H1 (cell line): ENCODE results near the gene HES2. TPM values are rescaled to one million over a fixed set of nuclear protein-coding genes. Genes with fewer than 3 reads are reported as not detected.

ENCODE experiments used
- CTCF ChIA-PET: fragments of 300-600 bp; sonication (Branson Sonifier 250); formaldehyde crosslinking; loops from one replicate; lab custom pipeline; 2021; ENCODE audit not compliant: partially characterized antibody; lab: Charles Lee
- POLR2A ChIA-PET: fragments of 300-600 bp; sonication (Branson Sonifier 250); formaldehyde crosslinking; loops from one replicate; lab custom pipeline; 2021; ENCODE audit warnings: inconsistent platforms; ENCODE audit not compliant: partially characterized antibody; lab: Charles Lee
- DNase-seq, 2 experiments: peaks; one replicate each; pipeline versions ENCODE4 v3.0.0 to v3.0.0-alpha.2; 2010 to 2022; ENCODE audit warnings: low spot score in 2 of 2, low read depth in 1 of 2, mixed read lengths in 1 of 2
- FAIRE-seq: peaks from 2 replicates; lab custom pipeline; 2011; peaks lifted over from hg19 to GRCh38; lab: Jason Lieb, UNC
- H2AFZ ChIP-seq: 2 replicates; pipeline ENCODE4 v1.8.1; 2012; ENCODE audit warnings: low read length, inconsistent platforms
- H2AK5ac ChIP-seq: 2 replicates; pipeline ENCODE4 v1.6.1; 2013; ENCODE audit warnings: low read depth, low read length
- H2BK120ac ChIP-seq: replicated peaks from 2 replicates; pipeline ENCODE3; 2013; ENCODE audit warnings: low read depth, low read length, inconsistent platforms
- H2BK12ac ChIP-seq: 2 replicates; pipeline ENCODE4 v1.6.1; 2013; ENCODE audit warnings: low read depth, low read length
- H2BK15ac ChIP-seq: 2 replicates; pipeline ENCODE4 v1.6.1; 2013; ENCODE audit warnings: low read length
- H2BK20ac ChIP-seq: 2 replicates; pipeline ENCODE4 v1.6.1; 2013; ENCODE audit warnings: low read length
- H2BK5ac ChIP-seq: 2 replicates; pipeline ENCODE4 v1.6.1; 2013; ENCODE audit warnings: low read depth, low read length
- H3K14ac ChIP-seq: 2 replicates; pipeline ENCODE4 v1.6.1; 2013; ENCODE audit warnings: inconsistent platforms; ENCODE audit not compliant: insufficient read length
- H3K18ac ChIP-seq: 2 replicates; pipeline ENCODE4 v1.6.1; 2013; ENCODE audit warnings: low read length; ENCODE audit errors: extremely low read depth
- H3K23ac ChIP-seq: 2 replicates; pipeline ENCODE4 v1.6.1; 2013; ENCODE audit warnings: inconsistent platforms; ENCODE audit not compliant: insufficient read length
- H3K23me2 ChIP-seq: 2 replicates; pipeline ENCODE4 v1.6.1; 2013; ENCODE audit warnings: low read depth, low read length
- H3K27ac ChIP-seq: 2 replicates; pipeline ENCODE4 v1.6.1; 2011; ENCODE audit warnings: low read depth, low read length, inconsistent platforms
- H3K27me3 ChIP-seq, 4 experiments: replicated peaks in 1 of 4; 1 replicate in 1 of 4; 2 replicates in 3 of 4; pipeline versions ENCODE4 v1.6.1 to v1.8.1; 2011 to 2013; ENCODE audit warnings: low read length in 3 of 4, mild to moderate bottlenecking in 3 of 4, inconsistent platforms in 2 of 4, mixed read lengths in 2 of 4, moderate library complexity in 1 of 4; ENCODE audit not compliant: control insufficient read depth in 3 of 4, insufficient read depth in 3 of 4; ENCODE audit errors: extremely low read depth in 1 of 4
- H3K36me3 ChIP-seq, 4 experiments: 2 replicates each; pipeline versions ENCODE4 v1.6.1 to v1.8.1; 2011 to 2013; ENCODE audit warnings: mild to moderate bottlenecking in 4 of 4, low read length in 3 of 4, moderate library complexity in 2 of 4, control low read depth in 1 of 4, inconsistent platforms in 1 of 4; ENCODE audit not compliant: insufficient read depth in 4 of 4, control insufficient read depth in 2 of 4
- H3K4ac ChIP-seq: replicated peaks from 2 replicates; pipeline ENCODE3; 2013; ENCODE audit warnings: low read length, low read depth, mixed read lengths, inconsistent platforms; ENCODE audit not compliant: insufficient read length
- H3K4me1 ChIP-seq, 4 experiments: replicated peaks in 1 of 4; 1 replicate in 1 of 4; 2 replicates in 3 of 4; pipeline versions ENCODE4 v1.6.1 to v1.8.1; 2011 to 2013; ENCODE audit warnings: low read length in 3 of 4, inconsistent platforms in 2 of 4, mixed read lengths in 1 of 4; ENCODE audit not compliant: insufficient read depth in 4 of 4, control insufficient read depth in 3 of 4
- H3K4me2 ChIP-seq, 2 experiments: 2 replicates each; pipeline versions ENCODE4 v1.6.1 to v1.8.1; 2011 to 2013; ENCODE audit warnings: low read depth in 2 of 2, low read length in 2 of 2, control low read depth in 1 of 2, inconsistent platforms in 1 of 2, mild to moderate bottlenecking in 1 of 2; ENCODE audit not compliant: insufficient read depth in 1 of 2
- H3K4me3 ChIP-seq, 4 experiments: fragments of 200-600, 300-600 bp in 1 of 4; sonication (generic), shearing (Covaris generic), sonication (Bioruptor Twin) in 1 of 4; 2 replicates each; pipeline versions ENCODE4 v1.5.1 to v1.8.1; 2011 to 2016; ENCODE audit warnings: low read length in 4 of 4, low read depth in 3 of 4, control low read depth in 2 of 4, inconsistent platforms in 2 of 4, mild to moderate bottlenecking in 2 of 4, mixed read lengths in 1 of 4, moderate library complexity in 1 of 4; ENCODE audit not compliant: insufficient read depth in 2 of 4; ENCODE audit errors: extremely low read depth in 1 of 4
- H3K56ac ChIP-seq: replicated peaks from 2 replicates; pipeline ENCODE3; 2013; ENCODE audit warnings: low read depth, mild to moderate bottlenecking, mixed read lengths, low read length, inconsistent platforms; ENCODE audit not compliant: insufficient read length
- H3K79me1 ChIP-seq: 2 replicates; pipeline ENCODE4 v1.6.1; 2013; ENCODE audit warnings: low read depth, low read length, control low read depth
- H3K79me2 ChIP-seq, 2 experiments: 2 replicates each; pipeline versions ENCODE4 v1.6.1 to v1.8.1; 2012 to 2013; ENCODE audit warnings: low read length in 2 of 2, mild to moderate bottlenecking in 2 of 2, inconsistent platforms in 1 of 2; ENCODE audit not compliant: insufficient read depth in 2 of 2, control insufficient read depth in 1 of 2
- H3K9ac ChIP-seq, 4 experiments: replicated peaks in 1 of 4; 1 replicate in 1 of 4; 2 replicates in 3 of 4; pipeline versions ENCODE4 v1.6.1 to v1.8.1; 2011 to 2013; ENCODE audit warnings: low read depth in 3 of 4, low read length in 3 of 4, control low read depth in 2 of 4, mild to moderate bottlenecking in 2 of 4, moderate library complexity in 2 of 4, inconsistent platforms in 1 of 4; ENCODE audit errors: extremely low read depth in 1 of 4
- H3K9me3 ChIP-seq, 2 experiments: 2 replicates each; pipeline versions ENCODE4 v1.6.1 to v1.8.1; 2012 to 2013; ENCODE audit warnings: mild to moderate bottlenecking in 2 of 2, moderate library complexity in 2 of 2, control low read depth in 1 of 2, inconsistent platforms in 1 of 2, low read depth in 1 of 2, low read length in 1 of 2, mixed read lengths in 1 of 2; ENCODE audit not compliant: insufficient read depth in 2 of 2
- H4K20me1 ChIP-seq, 2 experiments: replicated peaks in 1 of 2; 2 replicates each; pipeline versions ENCODE3 to v1.8.1; 2011 to 2013; ENCODE audit warnings: inconsistent platforms in 2 of 2, low read length in 2 of 2, mild to moderate bottlenecking in 1 of 2; ENCODE audit not compliant: insufficient read depth in 2 of 2, control insufficient read depth in 1 of 2
- H4K5ac ChIP-seq: 2 replicates; pipeline ENCODE4 v1.6.1; 2013; ENCODE audit warnings: low read length, low read depth, mixed read lengths, inconsistent platforms; ENCODE audit not compliant: insufficient read length
- H4K8ac ChIP-seq: 2 replicates; pipeline ENCODE4 v1.8.0; 2013; ENCODE audit warnings: mild to moderate bottlenecking, moderate library complexity, low read length, inconsistent platforms; ENCODE audit not compliant: insufficient read depth; ENCODE audit errors: extremely low read depth
- H4K91ac ChIP-seq: replicated peaks from 2 replicates; pipeline ENCODE3; 2013; ENCODE audit warnings: low read length, mixed read lengths, inconsistent platforms; ENCODE audit not compliant: insufficient read length
- BCL11A ChIP-seq, 2 experiments: IDR thresholded peaks; one replicate each; pipeline ENCODE4 v1.6.1; 2011; ENCODE audit warnings: low read depth in 2 of 2, low read length in 2 of 2, mild to moderate bottlenecking in 2 of 2
- CEBPB ChIP-seq: IDR thresholded peaks from 2 replicates; pipeline ENCODE4 v1.6.1; 2012; ENCODE audit warnings: low read depth, low read length
- CREB1 ChIP-seq: IDR thresholded peaks from 2 replicates; pipeline ENCODE4 v1.6.1; 2012; ENCODE audit warnings: inconsistent platforms
- KDM5A ChIP-seq: fragments of 200-600 bp; IDR thresholded peaks from 2 replicates; pipeline ENCODE4 v1.7.1; 2012; ENCODE audit warnings: mild to moderate bottlenecking, low read length, inconsistent platforms, mixed read lengths
- POU5F1 ChIP-seq: IDR thresholded peaks from 2 replicates; pipeline ENCODE4 v1.6.1; 2011; ENCODE audit warnings: low read depth, mild to moderate bottlenecking, low read length, moderate library complexity
- RNF2 ChIP-seq: fragments of 200-900, 300-1000 bp; sonication (generic); IDR thresholded peaks from 2 replicates; pipeline ENCODE4 v1.7.1; 2016; ENCODE audit warnings: borderline replicate concordance, low read depth, mild to moderate bottlenecking, antibody characterized with exemption, low read length; ENCODE audit not compliant: poor library complexity, severe bottlenecking; ENCODE audit errors: missing control alignments
- TEAD4 ChIP-seq: IDR thresholded peaks from 2 replicates; pipeline ENCODE4 v1.6.1; 2012; ENCODE audit warnings: low read depth, low read length, inconsistent platforms, mixed read lengths
- YY1 ChIP-seq: IDR thresholded peaks from 2 replicates; pipeline ENCODE4 v1.6.1; 2011; ENCODE audit warnings: low read depth, mild to moderate bottlenecking, low read length
- WGBS, 2 experiments: shearing (Covaris generic) in 1 of 2; methylation state at CpG; one replicate each; pipeline versions ENCODE4 v1.1.6 to v1.1.7; 2013 to 2015; ENCODE audit warnings: low lambda C conversion rate in 2 of 2, mixed read lengths in 2 of 2, inconsistent platforms in 1 of 2, low coverage in 1 of 2, missing lambda C conversion rate in 1 of 2; ENCODE audit not compliant: insufficient replicate concordance in 2 of 2, insufficient coverage in 1 of 2, insufficient read length in 1 of 2; ENCODE audit errors: extremely low coverage in 1 of 2, missing lambda C conversion rate in 1 of 2; 5-methylcytosine and 5-hydroxymethylcytosine counted together
- polyA plus RNA-seq, 7 experiments: library from polyadenylated mRNA; depleted of rRNA in 3 of 7; stranded (reverse) in 5 of 7; unstranded in 2 of 7; fragments of >200 nt in 5 of 7; fragments of 200-250 nt in 2 of 7; gene quantifications; 1 replicate in 5 of 7; 2 replicates in 1 of 7; 4 replicates in 1 of 7; pipeline versions ENCODE4 v1.2.1 to v1.2.3, GENCODE V29; 2011 to 2013; ENCODE audit warnings: missing spikeins in 2 of 7, mixed read lengths in 2 of 7
- total RNA-seq: library from RNA; stranded (reverse); fragmentation: NEBNext Ultra II Directional; extraction: Animal tissue kit (Norgen Biotek cat#: 25700); gene quantifications from 2 replicates; pipeline ENCODE4 v1.2.1, GENCODE V29; 2021
- TF ChIP-seq, protein P1 (sequence below): IDR thresholded peaks from 2 replicates; pipeline ENCODE4 v1.6.1; 2012; ENCODE audit warnings: low read length, inconsistent platforms

HES2 gene
- total and polyA plus RNA-seq, 2 of the 8 experiments (the other 6 are each of a cell fraction or from before 2014, with no cell fraction given): 0.15 to 0.53 TPM

DNA sequence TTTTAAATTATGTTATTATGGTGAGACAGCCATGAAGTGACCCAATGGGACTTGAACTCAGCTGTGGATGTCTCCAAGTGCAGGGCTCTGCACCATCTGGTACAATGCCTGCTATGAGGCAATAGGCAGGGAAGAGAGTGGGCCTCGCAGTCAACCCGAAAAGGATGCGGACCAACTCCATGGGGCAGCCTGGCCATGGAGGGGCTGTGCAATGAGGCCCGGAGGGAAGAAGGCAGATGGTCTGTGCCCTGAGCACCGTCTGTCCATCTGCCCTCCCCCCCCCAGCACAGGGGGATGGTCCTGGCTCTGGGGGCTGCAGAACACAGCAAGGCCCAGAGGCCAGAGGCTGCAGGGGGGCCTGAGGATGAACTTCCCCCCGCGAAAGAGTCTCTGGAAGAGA is 21.9 kb upstream of the HES2 start:
- Histone ChIP-seq H3K56ac (no peak overlapping the region), H3K79me1 (no peaks in the 10 kb centered on the region), H3K36me3 (no peaks in the 10 kb centered on the region), H3K23ac (no peak overlapping the region), H2BK15ac (no peak overlapping the region), H3K9ac (no peak overlapping the region), H4K5ac (no peak overlapping the region), H3K9me3 (no peaks in the 10 kb centered on the region), H3K14ac (no peak overlapping the region), H2BK120ac (no peak overlapping the region), H2BK12ac (no peak overlapping the region), H3K27ac (no peak overlapping the region), H3K4me1 (peaks cover 3 to 21% (median 9%) of the 10 kb centered on the region in 4 experiments), H4K91ac (no peak overlapping the region), H3K23me2 (peaks cover 3% of the 10 kb centered on the region; the same call in 1 of the 2 replicates), H2AFZ (no peak overlapping the region), H3K27me3 (peaks cover 0 to 20% (median 12%) of the 10 kb centered on the region in 4 experiments; a peak in 5 of 7 replicates), H2BK20ac (no peak overlapping the region), H3K18ac (no peak overlapping the region), H3K79me2 (no peaks in the 10 kb centered on the region), H2BK5ac (no peak overlapping the region), H2AK5ac (no peak overlapping the region), H3K4me3 (no peak overlapping the region), H3K4ac (no peak overlapping the region), H3K4me2 (peak overlapping the region in 1 of 2 experiments; percentile 79; a peak in 1 of 4 replicates), H4K20me1 (peaks cover 0 to 4% of the 10 kb centered on the region in 2 experiments), H4K8ac (no peak overlapping the region)
- WGBS, 2 experiments: 83% methylated on average over 7 of the region's 7 CpGs; no CpG with 5 or more reads in 1 of the 2 experiments
- CTCF ChIA-PET: interaction anchor here (0.6 to 18.8 kb wide), 22 partner anchors 8 to 425 kb away, joined by 3 to 321 read pairs (median 6); partner anchors contain the start of genes HES2, PLEKHG5 and TNFRSF25
- FAIRE-seq (no peak), DNase-seq (no peak)
- POLR2A ChIA-PET: interaction anchor here (1.2 to 1.4 kb wide), 2 partner anchors 26 to 202 kb away, joined by 3 to 5 read pairs; no protein-coding TSS in a partner anchor
- no peak for TF ChIP-seq RNF2
- no peak for TF ChIP-seq CREB1
- TF ChIP-seq, protein P1, sequence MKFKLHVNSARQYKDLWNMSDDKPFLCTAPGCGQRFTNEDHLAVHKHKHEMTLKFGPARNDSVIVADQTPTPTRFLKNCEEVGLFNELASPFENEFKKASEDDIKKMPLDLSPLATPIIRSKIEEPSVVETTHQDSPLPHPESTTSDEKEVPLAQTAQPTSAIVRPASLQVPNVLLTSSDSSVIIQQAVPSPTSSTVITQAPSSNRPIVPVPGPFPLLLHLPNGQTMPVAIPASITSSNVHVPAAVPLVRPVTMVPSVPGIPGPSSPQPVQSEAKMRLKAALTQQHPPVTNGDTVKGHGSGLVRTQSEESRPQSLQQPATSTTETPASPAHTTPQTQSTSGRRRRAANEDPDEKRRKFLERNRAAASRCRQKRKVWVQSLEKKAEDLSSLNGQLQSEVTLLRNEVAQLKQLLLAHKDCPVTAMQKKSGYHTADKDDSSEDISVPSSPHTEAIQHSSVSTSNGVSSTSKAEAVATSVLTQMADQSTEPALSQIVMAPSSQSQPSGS: no peak
- TF ChIP-seq CEBPB: no peak
- no peak for TF ChIP-seq YY1
- no peak for TF ChIP-seq BCL11A (IDR thresholded peaks at IDR 0.05; ENCODE audit: low read depth in 2 of 2, low read length in 2 of 2)
- TF ChIP-seq TEAD4: no peak
- TF ChIP-seq KDM5A: no peak
- no peak for TF ChIP-seq POU5F1
